Nephron progenitor cell (in vitro differentiated cells): Measurements from ENCODE around the gene GPX7.
A peak's percentile ranks its signal among the peaks of the same experiment; 100 is the strongest.

Source experiments
- DNase-seq: peaks from one replicate; pipeline ENCODE4 v3.0.0; 2021
- H3K27ac Mint-ChIP-seq: 2 replicates; pipeline ENCODE4 v1.8.0; 2021; ENCODE audit warnings: mild to moderate bottlenecking, moderate library complexity, mixed read lengths
- H3K27me3 Mint-ChIP-seq: 2 replicates; pipeline ENCODE4 v1.8.0; 2021; ENCODE audit warnings: mild to moderate bottlenecking, low read depth, mixed read lengths; ENCODE audit not compliant: poor library complexity
- H3K36me3 Mint-ChIP-seq: 2 replicates; pipeline ENCODE4 v1.8.0; 2021; ENCODE audit warnings: low read depth, mixed read lengths
- H3K4me1 Mint-ChIP-seq: 2 replicates; pipeline ENCODE4 v1.8.0; 2021; ENCODE audit warnings: mixed read lengths
- H3K4me3 Mint-ChIP-seq: 2 replicates; pipeline ENCODE4 v1.8.0; 2021; ENCODE audit warnings: mild to moderate bottlenecking, moderate library complexity, mixed read lengths
- H3K9me3 Mint-ChIP-seq: 2 replicates; pipeline ENCODE4 v1.8.0; 2021; ENCODE audit warnings: mild to moderate bottlenecking, moderate library complexity, mixed read lengths
- CTCF ChIP-seq: fragments of 200-600 bp; sonication (generic); IDR thresholded peaks from 2 replicates; pipeline ENCODE4 v1.5.0; 2021; ENCODE audit warnings: antibody characterized with exemption

Gene GPX7

GRCh38 chr1:52601991-52602855 is at the start of gene GPX7:
TSS of gene GPX7 (plus strand) at chr1:52602371. CDS start at chr1:52602410, 39 bp downstream.
- H3K4me3 Mint-ChIP-seq, result peak within 1 kb of the TSS; percentile 81
- DNase-seq, result peak; percentile 68
- H3K9me3 Mint-ChIP-seq, result no peaks in the 10 kb centered on the region
- H3K4me1 Mint-ChIP-seq, result peaks cover 31% of the 10 kb centered on the region
- H3K27me3 Mint-ChIP-seq, result peaks cover 28% of the 10 kb centered on the region
- no peak within 1 kb of the TSS for H3K27ac Mint-ChIP-seq
- no peak for TF ChIP-seq CTCF
- peaks cover 16% of the 10 kb centered on the region for H3K36me3 Mint-ChIP-seq

GRCh38 chr1:52552505-52553361 is 49.4 kb upstream of the GPX7 start, which contains the start of gene TUT4:
TSS of gene TUT4 (minus strand) at chr1:52553092. CDS start at chr1:52526280, 26,812 bp downstream.
- H3K9me3 Mint-ChIP-seq, result peaks cover 3% of the 10 kb centered on the region
- H3K4me3 Mint-ChIP-seq, result peak within 1 kb of the TSS; percentile 89
- DNase-seq, result peak; percentile 89
- no peak for TF ChIP-seq CTCF
- H3K27ac Mint-ChIP-seq, result peak within 1 kb of the TSS; percentile 79
- peaks cover 46% of the 10 kb centered on the region for H3K4me1 Mint-ChIP-seq
- peaks cover 4% of the 10 kb centered on the region for H3K27me3 Mint-ChIP-seq
- H3K36me3 Mint-ChIP-seq, result peaks cover 13% of the 10 kb centered on the region

GRCh38 chr1:52553362-52554266 is 48.6 kb upstream of the GPX7 start:
- TF ChIP-seq CTCF, result no peak
- H3K27me3 Mint-ChIP-seq, result peaks cover 4% of the 10 kb centered on the region
- H3K36me3 Mint-ChIP-seq, result peaks cover 9% of the 10 kb centered on the region
- peak overlapping the region; percentile 79 for H3K27ac Mint-ChIP-seq
- DNase-seq, result peak; percentile 93
- peaks cover 49% of the 10 kb centered on the region for H3K4me1 Mint-ChIP-seq
- no peaks in the 10 kb centered on the region for H3K9me3 Mint-ChIP-seq
- H3K4me3 Mint-ChIP-seq, result peak overlapping the region; percentile 89

- H3K9me3 Mint-ChIP-seq, result peaks cover 6% of the 10 kb centered on the region
- peak overlapping the region; percentile 79 for H3K27ac Mint-ChIP-seq
- H3K4me3 Mint-ChIP-seq, result peak overlapping the region; percentile 89
- peaks cover 4% of the 10 kb centered on the region for H3K27me3 Mint-ChIP-seq
- no peak for TF ChIP-seq CTCF
- H3K4me1 Mint-ChIP-seq, result peaks cover 45% of the 10 kb centered on the region
- DNase-seq, result no peak
- H3K36me3 Mint-ChIP-seq, result peaks cover 7% of the 10 kb centered on the region
Observed at GRCh38 chr1:52554267-52554640, 47.9 kb upstream of the GPX7 start.

- peaks cover 8% of the 10 kb centered on the region for H3K9me3 Mint-ChIP-seq
Observed at GRCh38 chr1:52554756-52555155, 47.4 kb upstream of the GPX7 start.

More at GRCh38 chr1:52554756-52555155, 47.4 kb upstream of the GPX7 start:
- Mint-ChIP-seq H3K36me3 (peaks cover 5% of the 10 kb centered on the region), H3K27me3 (peaks cover 4% of the 10 kb centered on the region), H3K4me1 (peaks cover 40% of the 10 kb centered on the region), H3K4me3 (peak overlapping the region; percentile 89), H3K27ac (peak overlapping the region; percentile 79)
- TF ChIP-seq CTCF, result no peak
- DNase-seq, result no peak
